ENCODE measurements around the gene SSBP4. TPM values are rescaled to one million over a fixed set of nuclear protein-coding genes. Genes with fewer than 3 reads are reported as not detected.

SSBP4 gene
- polyA plus RNA-seq, 1 of the 3 experiments (the other 2 are of a cell fraction): 24.9 TPM

- 86% methylated on average over 17 of the region's 18 CpGs for WGBS (ENCODE audit: low lambda C conversion rate)
- H3K9ac ChIP-seq: no peak overlapping the region
- peaks cover 51% of the 10 kb centered on the region for H3K79me2 ChIP-seq (ENCODE audit: insufficient read depth)
- H3K9me2 ChIP-seq: no peaks in the 10 kb centered on the region
- POLR2A ChIA-PET: interaction anchor here (0.8 kb wide), 1 partner anchor 13 kb away, joined by 3 read pairs; no protein-coding TSS in a partner anchor
- H3F3A ChIP-seq (replicated peaks; ENCODE audit: insufficient read depth): no peaks in the 10 kb centered on the region
- H3K4me3 ChIP-seq (ENCODE audit: low read depth in 2 of 2, low read length in 1 of 2): no peak overlapping the region
- H4K20me1 ChIP-seq (ENCODE audit: insufficient read depth): peaks cover 50% of the 10 kb centered on the region
- no peak overlapping the region for H2AFZ ChIP-seq (ENCODE audit: low read depth)
- H3K9me3 ChIP-seq: no peaks in the 10 kb centered on the region
- TF ChIP-seq MXI1 (IDR thresholded peaks at IDR 0.05; ENCODE audit: low read depth, low read length) (no peak), RXRA (IDR thresholded peaks at IDR 0.05; ENCODE audit: borderline replicate concordance, low read depth) (no peak), NRF1 (IDR thresholded peaks at IDR 0.05; ENCODE audit: low read depth, low read length) (no peak), RAD21 (IDR thresholded peaks at IDR 0.05; ENCODE audit: low read length) (no peak), ZBTB33 (IDR thresholded peaks at IDR 0.05; ENCODE audit: borderline replicate concordance, low read depth) (no peak), FOSL2 (IDR thresholded peaks at IDR 0.05; ENCODE audit: borderline replicate concordance, low read depth) (no peak), EZH2phosphoT487 (IDR thresholded peaks at IDR 0.05; ENCODE audit: borderline replicate concordance, low read depth) (no peak), GABPA (IDR thresholded peaks at IDR 0.05; ENCODE audit: low read depth) (no peak), ELF1 (IDR thresholded peaks at IDR 0.05) (no peak), SIN3A (IDR thresholded peaks at IDR 0.05; ENCODE audit: borderline replicate concordance, low read depth, low read length) (no peak), GATA2 (CRISPR knock-in tag; IDR thresholded peaks at IDR 0.05) (no peak), REST (IDR thresholded peaks at IDR 0.05; ENCODE audit: low read depth, low read length) (no peak), RFX5 (IDR thresholded peaks at IDR 0.05; ENCODE audit: low read length) (no peak), SMC3 (IDR thresholded peaks at IDR 0.05; ENCODE audit: low read depth, low read length) (no peak), EP300 (IDR thresholded peaks at IDR 0.05; ENCODE audit: borderline replicate concordance in 1 of 2, low read depth in 1 of 2, low read length in 1 of 2) (no peak), TCF12 (IDR thresholded peaks at IDR 0.05) (no peak), FOXM1 (IDR thresholded peaks at IDR 0.05; ENCODE audit: low read depth) (no peak), RCOR1 (IDR thresholded peaks at IDR 0.05; ENCODE audit: low read length) (no peak)
- peak overlapping the region in 1 of 2 experiments; percentile 47; a peak in 3 of 4 replicates for H3K27ac ChIP-seq (ENCODE audit: low read depth in 2 of 2, low read length in 1 of 2)
- H3K36me3 ChIP-seq (replicated peaks in 1 of 2; ENCODE audit: control insufficient read depth in 1 of 2, insufficient read depth in 2 of 2, low read length in 1 of 2): peaks cover 0 to 9% of the 10 kb centered on the region in 2 experiments
- H3K4me2 ChIP-seq: peak overlapping the region; percentile 52; the same call in 1 of the 2 replicates
- CTCF ChIA-PET: interaction anchor here (0.6 to 1.3 kb wide), 4 partner anchors 15 to 147 kb away, joined by 3 to 6 read pairs (median 4); no protein-coding TSS in a partner anchor
- H3K27me3 ChIP-seq (ENCODE audit: insufficient read depth): no peaks in the 10 kb centered on the region
- peaks cover 23 to 52% of the 10 kb centered on the region in 2 experiments; a peak in 2 of 4 replicates for H3K4me1 ChIP-seq (ENCODE audit: control insufficient read depth in 1 of 2, insufficient read depth in 2 of 2, low read depth in 1 of 2, low read length in 1 of 2)
- no peak for DNase-seq
Measured at GRCh38 chr19:18425515-18426415, 6.6 kb downstream of the SSBP4 start.
